GM18907 (cell line): Measurements from ENCODE around the gene POTEB3.
"Not testable (repeated sequence)": the region's sequence is repeated elsewhere in the genome, so short reads cannot be mapped to it uniquely, and the experiment has no call there.

Source experiments
- ATAC-seq: cut with Tn5 transposase; IDR thresholded peaks from one replicate; pipeline ENCODE4 v1.9.1; 2021; ENCODE audit warnings: mild to moderate bottlenecking, moderate library complexity; ENCODE audit not compliant: unreplicated experiment

POTEB3 gene

GRCh38 chr15:21440399-21440798 is at the start of gene POTEB3:
TSS of gene POTEB3 (minus strand) at chr15:21440499. CDS start at chr15:21440011, 488 bp downstream.
- ATAC-seq = not testable (repeated sequence)

- not testable (repeated sequence) for ATAC-seq
Observed at GRCh38 chr15:21453683-21454082, 13.4 kb upstream of the POTEB3 start.

- not testable (repeated sequence) for ATAC-seq
Observed at GRCh38 chr15:21451920-21452563, 11.7 kb upstream of the POTEB3 start.

- ATAC-seq = not testable (repeated sequence)
Observed at GRCh38 chr15:21451487-21451886, 11.2 kb upstream of the POTEB3 start.

GRCh38 chr15:21407366-21407765 is 32.9 kb downstream of the POTEB3 start:
- ATAC-seq = not testable (repeated sequence)

GRCh38 chr15:21401531-21401930 is 38.8 kb downstream of the POTEB3 start:
- not testable (repeated sequence) for ATAC-seq

GRCh38 chr15:21399111-21399510 is 41.2 kb downstream of the POTEB3 start:
- ATAC-seq = not testable (repeated sequence)

- ATAC-seq = not testable (repeated sequence)
Observed at GRCh38 chr15:21398511-21398910, 41.8 kb downstream of the POTEB3 start.

GRCh38 chr15:21397656-21398055 is 42.6 kb downstream of the POTEB3 start:
- ATAC-seq = not testable (repeated sequence)

- ATAC-seq = not testable (repeated sequence)
Observed at GRCh38 chr15:21397186-21397585, 43.1 kb downstream of the POTEB3 start.

GRCh38 chr15:21385961-21386360 is 54.3 kb downstream of the POTEB3 start:
- ATAC-seq = not testable (repeated sequence)

- not testable (repeated sequence) for ATAC-seq
Observed at GRCh38 chr15:21383866-21384485, 56.3 kb downstream of the POTEB3 start.

- ATAC-seq = not testable (repeated sequence)
Observed at GRCh38 chr15:21373682-21374081, 66.6 kb downstream of the POTEB3 start.

- ATAC-seq = not testable (repeated sequence)
Observed at GRCh38 chr15:21369177-21369576, 71.1 kb downstream of the POTEB3 start.

GRCh38 chr15:21368625-21369024 is 71.7 kb downstream of the POTEB3 start:
- not testable (repeated sequence) for ATAC-seq
